HEK293 (cell line): ENCODE data around the gene CYP2U1.

Experiments
- CTCF ChIA-PET: fragments of 350-600 bp; formaldehyde crosslinking; extraction: SDS; loops from one replicate; lab custom pipeline; 2021; ENCODE audit warnings: antibody characterized with exemption; lab: Yijun Ruan, JAX
- POLR2A ChIA-PET: fragments of 300-600 bp; formaldehyde crosslinking; extraction: SDS; loops from one replicate; lab custom pipeline; 2020; ENCODE audit warnings: antibody characterized with exemption, inconsistent platforms; lab: Yijun Ruan, JAX
- H3K27ac ChIP-seq: fragments of 200-500 bp; sonication (Bioruptor generic); 2 replicates; pipeline ENCODE4 v1.5.1; 2014; ENCODE audit warnings: low read depth, low read length, control low read depth, inconsistent platforms; ENCODE audit errors: extremely low read depth
- H3K36me3 ChIP-seq, 2 experiments: fragments of 200-500 bp in 1 of 2; sonication (Bioruptor generic) in 1 of 2; 1 replicate in 1 of 2; 2 replicates in 1 of 2; pipeline ENCODE4 v1.5.1; 2014 to 2017; ENCODE audit warnings: inconsistent platforms in 2 of 2, low read length in 2 of 2; ENCODE audit not compliant: control insufficient read depth in 2 of 2, insufficient read depth in 1 of 2
- H3K4me1 ChIP-seq: fragments of 200-500 bp; sonication (Bioruptor generic); 2 replicates; pipeline ENCODE4 v1.5.1; 2014; ENCODE audit warnings: mild to moderate bottlenecking, low read length, inconsistent platforms; ENCODE audit not compliant: control insufficient read depth, insufficient read depth
- H3K4me3 ChIP-seq: 2 replicates; pipeline ENCODE4 v1.5.1; 2011; ENCODE audit warnings: low read depth, mild to moderate bottlenecking, control low read depth, low read length, moderate library complexity
- H3K9me3 ChIP-seq: fragments of 200-500 bp; sonication (Bioruptor generic); 2 replicates; pipeline ENCODE4 v1.5.1; 2014; ENCODE audit warnings: low read depth, low read length, inconsistent platforms; ENCODE audit not compliant: control insufficient read depth, insufficient read depth
- GLI2 ChIP-seq: fragments of 450-650 bp; formaldehyde crosslinking; IDR thresholded peaks from 2 replicates; pipeline ENCODE4; 2017; ENCODE audit warnings: missing biosample characterization, missing genetic modification characterization, low read depth, borderline replicate concordance
- GLIS1 ChIP-seq: fragments of 450-650 bp; formaldehyde crosslinking; IDR thresholded peaks from 2 replicates; pipeline ENCODE4 v1.5.1; 2016; ENCODE audit warnings: missing biosample characterization, missing genetic modification characterization
- KLF10 ChIP-seq: fragments of 450-650 bp; IDR thresholded peaks from 2 replicates; pipeline ENCODE4 v1.5.1; 2018; ENCODE audit warnings: missing biosample characterization, mild to moderate bottlenecking, missing genetic modification characterization
- SCRT2 ChIP-seq: fragments of 450-650 bp; formaldehyde crosslinking; IDR thresholded peaks from 2 replicates; pipeline ENCODE4 v1.5.1; 2016; ENCODE audit warnings: missing biosample characterization, missing genetic modification characterization
- ZBTB1 ChIP-seq: fragments of 450-650 bp; formaldehyde crosslinking; IDR thresholded peaks from 2 replicates; pipeline ENCODE4 v1.5.1; 2016; ENCODE audit warnings: missing biosample characterization, missing genetic modification characterization
- ZEB2 ChIP-seq: fragments of 450-650 bp; formaldehyde crosslinking; IDR thresholded peaks from 2 replicates; pipeline ENCODE4 v1.5.1; 2016; ENCODE audit warnings: missing biosample characterization, missing genetic modification characterization
- ZFP69B ChIP-seq: fragments of 450-650 bp; formaldehyde crosslinking; IDR thresholded peaks from 2 replicates; pipeline ENCODE4 v1.5.1; 2016; ENCODE audit warnings: missing biosample characterization, missing genetic modification characterization
- ZNF114 ChIP-seq: fragments of 450-650 bp; formaldehyde crosslinking; IDR thresholded peaks from 2 replicates; pipeline ENCODE4 v1.5.0; 2017; ENCODE audit warnings: missing biosample characterization, missing genetic modification characterization
- ZNF138 ChIP-seq: fragments of 450-650 bp; formaldehyde crosslinking; IDR thresholded peaks from 2 replicates; pipeline ENCODE4 v1.5.1; 2016; ENCODE audit warnings: missing biosample characterization, missing genetic modification characterization, borderline replicate concordance
- ZNF169 ChIP-seq: fragments of 450-650 bp; formaldehyde crosslinking; IDR thresholded peaks from 2 replicates; pipeline ENCODE4 v1.5.1; 2016; ENCODE audit warnings: missing biosample characterization, missing genetic modification characterization
- ZNF214 ChIP-seq: fragments of 450-650 bp; formaldehyde crosslinking; IDR thresholded peaks from 2 replicates; pipeline ENCODE4 v1.5.1; 2017; ENCODE audit warnings: missing biosample characterization, mild to moderate bottlenecking, missing genetic modification characterization, borderline replicate concordance
- ZNF341 ChIP-seq: fragments of 450-650 bp; formaldehyde crosslinking; IDR thresholded peaks from 2 replicates; pipeline ENCODE4; 2016; ENCODE audit warnings: low read depth, missing biosample characterization, missing genetic modification characterization
- ZNF398 ChIP-seq: fragments of 450-650 bp; formaldehyde crosslinking; IDR thresholded peaks from 2 replicates; pipeline ENCODE4 v1.5.1; 2017; ENCODE audit warnings: missing biosample characterization, missing genetic modification characterization
- ZNF48 ChIP-seq: fragments of 450-650 bp; formaldehyde crosslinking; IDR thresholded peaks from 2 replicates; pipeline ENCODE4 v1.5.1; 2016; ENCODE audit warnings: missing biosample characterization, missing genetic modification characterization
- ZNF510 ChIP-seq: fragments of 450-650 bp; formaldehyde crosslinking; IDR thresholded peaks from 2 replicates; pipeline ENCODE4 v1.5.1; 2018; ENCODE audit warnings: mild to moderate bottlenecking, missing genetic modification characterization, missing biosample characterization; ENCODE audit not compliant: insufficient replicate concordance
- ZNF513 ChIP-seq: fragments of 450-650 bp; IDR thresholded peaks from 2 replicates; pipeline ENCODE4 v1.5.1; 2018; ENCODE audit warnings: missing biosample characterization, missing genetic modification characterization
- ZNF518A ChIP-seq: fragments of 450-650 bp; formaldehyde crosslinking; conservative IDR thresholded peaks from 2 replicates; pipeline ENCODE4 v1.5.1; 2016; ENCODE audit warnings: low read depth, missing biosample characterization, missing genetic modification characterization
- ZNF544 ChIP-seq: fragments of 450-650 bp; formaldehyde crosslinking; IDR thresholded peaks from 2 replicates; pipeline ENCODE4 v1.5.0; 2017; ENCODE audit warnings: missing biosample characterization, missing genetic modification characterization
- ZNF561 ChIP-seq: fragments of 450-650 bp; IDR thresholded peaks from 2 replicates; pipeline ENCODE4 v1.5.1; 2018; ENCODE audit warnings: missing biosample characterization, missing genetic modification characterization, borderline replicate concordance
- ZNF645 ChIP-seq: fragments of 450-650 bp; formaldehyde crosslinking; IDR thresholded peaks from 2 replicates; pipeline ENCODE4; 2016; ENCODE audit warnings: missing biosample characterization, missing genetic modification characterization
- ZXDB ChIP-seq: fragments of 450-650 bp; formaldehyde crosslinking; IDR thresholded peaks from 2 replicates; pipeline ENCODE4 v1.5.1; 2016; ENCODE audit warnings: missing biosample characterization, missing genetic modification characterization

The CYP2U1 gene

GRCh38 chr4:107937040-107937439 is 5.7 kb downstream of the CYP2U1 start:
- no peak for TF ChIP-seq GLIS1 (tag by site-specific recombination)
- TF ChIP-seq ZBTB1 (tag by site-specific recombination): no peak
- no peak for TF ChIP-seq ZNF341
- TF ChIP-seq GLI2 (tag by site-specific recombination): no peak
- TF ChIP-seq ZXDB (tag by site-specific recombination): no peak
- Histone ChIP-seq H3K27ac (no peak overlapping the region), H3K36me3 (peaks cover 0 to 17% of the 10 kb centered on the region in 2 experiments; a peak in 1 of 3 replicates), H3K9me3 (no peaks in the 10 kb centered on the region), H3K4me3 (no peak overlapping the region), H3K4me1 (no peaks in the 10 kb centered on the region)
- ChIA-PET CTCF (no interaction called here), POLR2A (no interaction called here)

- H3K36me3 ChIP-seq: peaks cover 0 to 17% of the 10 kb centered on the region in 2 experiments; a peak in 1 of 3 replicates
- CTCF ChIA-PET: no interaction called here
- POLR2A ChIA-PET: no interaction called here
- H3K4me1 ChIP-seq: no peaks in the 10 kb centered on the region
- H3K27ac ChIP-seq: no peak overlapping the region
- TF ChIP-seq ZNF510 (tag by site-specific recombination) (no peak), KLF10 (tag by site-specific recombination) (no peak), ZEB2 (tag by site-specific recombination) (no peak), SCRT2 (no peak), ZNF214 (tag by site-specific recombination) (no peak), ZNF398 (tag by site-specific recombination) (no peak), ZNF561 (no peak), ZNF138 (tag by site-specific recombination) (no peak), ZNF513 (no peak), ZNF645 (tag by site-specific recombination) (no peak), ZNF114 (tag by site-specific recombination) (no peak), ZFP69B (tag by site-specific recombination) (no peak), ZNF48 (tag by site-specific recombination) (no peak), ZNF544 (tag by site-specific recombination) (no peak), ZNF518A (tag by site-specific recombination) (no peak), ZNF169 (no peak)
- TF ChIP-seq, all 188 proteins: peak for 0
- Histone ChIP-seq H3K4me3 (no peak overlapping the region), H3K9me3 (no peaks in the 10 kb centered on the region)
These were observed 8.0 kb downstream of the CYP2U1 start for GRCh38 chr4:107939307-107939706.
